KMS-11 (cell line): ENCODE measurements around the gene CD151.

ENCODE experiments used
- H2AFZ ChIP-seq: fragments of 200-600 bp; sonication (generic); 2 replicates; pipeline ENCODE4 v1.6.1; 2016; ENCODE audit warnings: antibody characterized with exemption, mixed run types, low read depth
- H3K27ac ChIP-seq: fragments of 200-600 bp; sonication (generic); 2 replicates; pipeline ENCODE4 v1.6.1; 2016; ENCODE audit warnings: mild to moderate bottlenecking, mixed run types
- H3K27me3 ChIP-seq: fragments of 200-600 bp; sonication (generic); 2 replicates; pipeline ENCODE4 v1.6.1; 2017; ENCODE audit warnings: mild to moderate bottlenecking, low read depth, mixed run types, moderate library complexity; ENCODE audit not compliant: insufficient read depth
- H3K36me3 ChIP-seq: fragments of 200-600 bp; sonication (generic); 2 replicates; pipeline ENCODE4 v1.6.1; 2017; ENCODE audit warnings: mild to moderate bottlenecking, mixed run types; ENCODE audit not compliant: insufficient read depth
- H3K4me1 ChIP-seq: fragments of 200-600 bp; sonication (generic); 2 replicates; pipeline ENCODE4 v1.6.1; 2016; ENCODE audit warnings: mild to moderate bottlenecking, low read depth, mixed run types; ENCODE audit not compliant: poor library complexity, severe bottlenecking
- H3K4me2 ChIP-seq: fragments of 200-600 bp; sonication (generic); 2 replicates; pipeline ENCODE4 v1.7.0; 2016; ENCODE audit warnings: mild to moderate bottlenecking, mixed run types
- H3K4me3 ChIP-seq: fragments of 200-600 bp; sonication (generic); IDR thresholded peaks from 2 replicates; pipeline ENCODE4 v1.6.1; 2017; ENCODE audit warnings: low read depth, low read length, mixed read lengths; ENCODE audit not compliant: insufficient read depth
- H3K79me2 ChIP-seq: fragments of 200-600 bp; sonication (generic); 2 replicates; pipeline ENCODE4 v1.6.1; 2016; ENCODE audit warnings: low read depth, mixed run types; ENCODE audit not compliant: insufficient read depth
- H3K9ac ChIP-seq: fragments of 200-600 bp; sonication (generic); 2 replicates; pipeline ENCODE4 v1.6.1; 2016; ENCODE audit warnings: mild to moderate bottlenecking, mixed run types
- H4K20me1 ChIP-seq: fragments of 200-600 bp; sonication (generic); 2 replicates; pipeline ENCODE4 v1.6.1; 2016; ENCODE audit warnings: mild to moderate bottlenecking, mixed run types; ENCODE audit not compliant: insufficient read depth
- CTCF ChIP-seq: fragments of 200-600 bp; sonication (generic); conservative IDR thresholded peaks from 2 replicates; pipeline ENCODE4 v1.6.1; 2017; ENCODE audit warnings: low read depth, mild to moderate bottlenecking, antibody characterized with exemption, low read length, moderate library complexity, mixed read lengths

CD151 gene

GRCh38 chr11:829176-829846 is 3.4 kb upstream of the CD151 start:
- H4K20me1 ChIP-seq = no peaks in the 10 kb centered on the region
- no peak for TF ChIP-seq CTCF
- peaks cover 35% of the 10 kb centered on the region for H3K27me3 ChIP-seq
- no peaks in the 10 kb centered on the region for H3K36me3 ChIP-seq
- peak overlapping the region; percentile 60; the same call in 1 of the 2 replicates for H2AFZ ChIP-seq
- H3K79me2 ChIP-seq = no peaks in the 10 kb centered on the region
- H3K4me1 ChIP-seq = peaks cover 64% of the 10 kb centered on the region
- no peak overlapping the region for H3K4me3 ChIP-seq
- peak overlapping the region; percentile 99 for H3K4me2 ChIP-seq
- H3K27ac ChIP-seq = no peak overlapping the region
- no peak overlapping the region for H3K9ac ChIP-seq

DNA sequence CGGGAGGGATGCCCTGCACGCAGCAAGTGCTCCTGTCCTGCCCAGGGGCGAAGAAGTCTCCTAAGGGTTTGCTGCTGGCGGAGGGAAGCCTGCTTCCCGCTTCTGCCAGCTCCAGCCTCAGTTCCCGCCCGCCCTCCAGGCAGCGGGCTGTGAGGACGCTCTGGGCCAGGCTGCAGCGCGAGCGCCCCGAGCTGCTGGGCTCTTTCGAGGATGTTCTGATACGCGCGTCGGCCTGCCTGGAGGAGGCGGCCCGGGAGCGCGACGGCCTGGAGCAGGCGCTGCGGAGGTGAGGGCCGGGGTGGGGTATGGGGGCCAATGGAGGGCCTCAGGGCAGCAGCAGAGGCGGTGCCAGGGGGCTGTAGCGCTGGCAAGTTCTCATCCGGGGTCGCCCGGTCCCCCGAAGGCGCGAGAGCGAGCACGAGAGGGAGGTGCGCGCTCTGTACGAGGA is 2.9 kb upstream of the CD151 start:
- H3K4me1 ChIP-seq = peaks cover 64% of the 10 kb centered on the region
- H3K79me2 ChIP-seq = no peaks in the 10 kb centered on the region
- H3K4me2 ChIP-seq = peak overlapping the region; percentile 99
- peaks cover 35% of the 10 kb centered on the region for H3K27me3 ChIP-seq
- H3K27ac ChIP-seq = no peak overlapping the region
- peak overlapping the region; percentile 60; the same call in 1 of the 2 replicates for H2AFZ ChIP-seq
- no peak overlapping the region for H3K9ac ChIP-seq
- no peak for TF ChIP-seq CTCF
- no peaks in the 10 kb centered on the region for H3K36me3 ChIP-seq
- H4K20me1 ChIP-seq = no peaks in the 10 kb centered on the region
- no peak overlapping the region for H3K4me3 ChIP-seq

DNA sequence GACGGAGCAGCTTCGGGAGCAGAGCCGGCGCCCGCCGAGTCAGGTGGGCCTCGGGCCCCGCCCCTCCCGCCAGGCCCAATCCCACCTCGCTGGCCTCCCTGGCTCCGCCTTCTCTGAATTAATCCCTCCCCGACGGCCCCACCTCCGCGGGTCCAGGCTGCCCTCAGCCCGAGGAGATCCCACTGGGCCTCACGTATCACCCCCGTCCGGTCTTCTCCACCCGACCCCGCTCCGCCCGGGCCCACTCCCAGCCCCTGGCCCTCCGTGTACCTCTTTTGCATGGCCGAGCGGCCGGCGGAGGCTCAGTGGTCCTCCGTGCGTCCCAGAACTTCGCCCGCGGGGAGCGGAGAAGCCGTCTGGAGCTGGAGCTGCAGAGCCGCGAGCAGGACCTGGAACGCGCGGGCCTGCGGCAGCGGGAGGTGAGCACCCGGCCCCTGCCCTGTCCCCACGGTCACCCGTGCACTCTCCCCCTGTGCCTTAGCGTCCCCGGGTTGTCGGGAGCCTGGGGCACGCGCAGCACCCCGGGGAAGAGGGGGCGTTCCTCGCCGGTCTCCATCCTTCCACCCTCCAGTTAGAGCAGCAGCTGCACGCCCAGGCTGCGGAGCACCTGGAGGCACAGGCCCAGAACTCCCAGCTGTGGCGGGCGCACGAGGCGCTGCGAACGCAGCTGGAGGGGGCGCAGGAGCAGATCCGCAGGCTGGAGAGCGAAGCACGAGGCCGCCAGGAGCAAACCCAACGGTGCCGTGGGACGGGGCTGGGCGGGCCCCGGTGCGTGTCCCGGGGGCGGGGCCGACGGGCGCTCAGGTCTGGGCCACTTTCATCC is 2.2 kb upstream of the CD151 start:
- Histone ChIP-seq H3K36me3 (no peaks in the 10 kb centered on the region), H3K27me3 (peaks cover 35% of the 10 kb centered on the region), H3K27ac (no peak overlapping the region), H3K79me2 (no peaks in the 10 kb centered on the region), H3K9ac (no peak overlapping the region), H3K4me2 (peak overlapping the region; percentile 99), H4K20me1 (no peaks in the 10 kb centered on the region), H2AFZ (peak overlapping the region; percentile 60), H3K4me1 (peaks cover 64% of the 10 kb centered on the region), H3K4me3 (no peak overlapping the region)
- no peak for TF ChIP-seq CTCF

- H3K4me1 ChIP-seq = peaks cover 60% of the 10 kb centered on the region
- no peak for TF ChIP-seq CTCF
These were observed 1.5 kb upstream of the CD151 start for GRCh38 chr11:831118-831864.

More at GRCh38 chr11:831118-831864, 1.5 kb upstream of the CD151 start:
- Histone ChIP-seq H3K4me3 (no peak overlapping the region), H3K36me3 (no peaks in the 10 kb centered on the region), H2AFZ (no peak overlapping the region), H3K27me3 (peaks cover 35% of the 10 kb centered on the region), H3K79me2 (no peaks in the 10 kb centered on the region), H3K27ac (no peak overlapping the region), H4K20me1 (no peaks in the 10 kb centered on the region), H3K9ac (no peak overlapping the region), H3K4me2 (peak overlapping the region; percentile 69; the same call in 1 of the 2 replicates)
